AG04449 (cell line): ENCODE data around the gene NEK10.
A peak's percentile ranks its signal among the peaks of the same experiment; 100 is the strongest.

Source experiments
- CTCF ChIA-PET: fragments of 350-600 bp; formaldehyde crosslinking; extraction: SDS; loops from one replicate; lab custom pipeline; 2021; ENCODE audit warnings: antibody characterized with exemption; lab: Yijun Ruan, JAX
- POLR2A ChIA-PET: fragments of 400-600, 350-600 bp; formaldehyde crosslinking; extraction: SDS; loops from one replicate; lab custom pipeline; 2020; ENCODE audit warnings: antibody characterized with exemption, inconsistent platforms; lab: Yijun Ruan, JAX
- DNase-seq: peaks from one replicate; pipeline ENCODE4 v3.0.0-alpha.2; 2010; ENCODE audit warnings: low read depth, low spot score
- H3K4me3 ChIP-seq: 2 replicates; pipeline ENCODE4 v1.5.1; 2011; ENCODE audit warnings: low read depth, mild to moderate bottlenecking, control low read depth, low read length
- CTCF ChIP-seq: IDR thresholded peaks from one replicate; pipeline ENCODE4 v1.5.1; 2011; ENCODE audit warnings: mild to moderate bottlenecking, moderate library complexity, low read length, control low read depth, inconsistent platforms; ENCODE audit not compliant: insufficient read depth; ENCODE audit errors: missing control alignments

NEK10 gene

DNA sequence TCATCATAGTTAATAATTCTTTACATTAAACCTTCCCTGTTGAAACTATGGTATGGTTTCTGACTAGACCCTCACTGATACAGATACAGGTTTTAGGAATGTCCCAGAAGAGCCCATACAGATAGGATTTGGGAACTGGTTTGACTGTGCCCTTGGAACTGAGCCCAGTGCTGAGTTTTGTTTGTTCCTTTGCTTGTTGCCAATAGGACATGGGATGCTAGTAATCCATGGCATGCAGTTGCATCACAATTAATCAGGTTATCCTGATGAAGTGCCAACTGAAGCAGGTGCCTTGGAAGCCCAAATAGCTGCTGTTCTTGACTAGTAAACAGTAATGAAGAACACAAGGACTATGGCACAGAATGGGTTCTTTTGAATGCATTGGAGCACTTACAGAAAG, 230.6 kb downstream of the NEK10 start:
- ChIA-PET POLR2A (no interaction called here), CTCF (interaction anchor here (0.8 to 2.3 kb wide), 3 partner anchors 10 to 114 kb away, joined by 4 to 7 read pairs (median 6); no protein-coding TSS in a partner anchor)
- no peak for TF ChIP-seq CTCF
- H3K4me3 ChIP-seq, result no peak overlapping the region
- DNase-seq, result no peak

DNA sequence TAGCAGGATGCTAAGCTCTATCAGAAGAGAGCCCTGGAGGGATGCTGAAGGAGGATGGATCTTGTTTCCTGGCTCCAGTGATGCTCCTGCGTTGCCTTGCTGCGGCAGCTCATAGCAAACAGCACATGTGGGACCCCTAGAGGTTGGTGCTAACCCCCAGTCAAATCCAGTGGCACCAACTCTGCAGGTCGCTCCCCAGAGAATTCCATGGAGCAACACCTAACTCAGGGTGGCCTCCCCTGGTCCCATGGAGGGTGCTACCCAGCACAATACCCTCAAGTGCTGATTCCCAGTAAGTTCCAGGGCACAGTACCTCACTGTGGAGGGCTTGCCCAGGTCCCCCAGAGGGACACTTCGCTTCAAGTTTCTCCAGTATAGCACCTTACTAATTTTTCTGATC, 231.2 kb downstream of the NEK10 start:
- CTCF ChIA-PET, result interaction anchor here (2.3 to 11.0 kb wide), 2 partner anchors 10 to 117 kb away, joined by 7 to 248 read pairs; no protein-coding TSS in a partner anchor
- no peak for TF ChIP-seq CTCF
- no peak for DNase-seq
- POLR2A ChIA-PET, result no interaction called here
- H3K4me3 ChIP-seq, result no peak overlapping the region

- ChIA-PET POLR2A (no interaction called here), CTCF (interaction anchor here (0.7 to 11.0 kb wide), 46 partner anchors 9 to 1201 kb away, joined by 3 to 248 read pairs (median 4); no protein-coding TSS in a partner anchor)
- H3K4me3 ChIP-seq, result no peak overlapping the region
- TF ChIP-seq CTCF, result peak; percentile 78
- DNase-seq, result no peak
These were observed 234.9 kb downstream of the NEK10 start for GRCh38 chr3:27134171-27134796.

GRCh38 chr3:27133060-27133459, 236.1 kb downstream of the NEK10 start:
- DNase-seq, result no peak
- no peak overlapping the region for H3K4me3 ChIP-seq
- POLR2A ChIA-PET, result no interaction called here
- CTCF ChIA-PET, result interaction anchor here (1.0 to 11.0 kb wide), 11 partner anchors 9 to 157 kb away, joined by 3 to 248 read pairs (median 4); no protein-coding TSS in a partner anchor
- no peak for TF ChIP-seq CTCF

DNA sequence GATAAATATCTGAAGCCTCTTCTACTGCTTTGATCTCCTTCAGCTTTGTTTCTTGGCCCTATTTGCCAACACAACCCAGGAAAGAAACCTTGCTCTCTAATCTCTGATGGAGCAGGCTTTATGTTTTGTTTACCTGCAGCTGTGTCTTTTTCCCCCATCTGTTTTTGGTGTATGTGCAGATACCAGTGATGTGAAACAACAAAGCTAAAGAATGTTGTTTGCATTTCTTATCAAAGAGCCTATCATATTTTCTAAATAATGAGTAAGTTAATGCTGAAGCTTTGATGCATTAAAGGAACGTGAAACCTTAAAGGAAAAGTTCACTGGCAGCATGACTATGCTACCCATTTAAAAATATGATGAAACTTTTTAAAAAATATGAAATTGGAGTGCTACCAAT, 238.4 kb downstream of the NEK10 start:
- H3K4me3 ChIP-seq, result no peak overlapping the region
- DNase-seq, result no peak
- ChIA-PET POLR2A (no interaction called here), CTCF (interaction anchor here (1.1 to 11.0 kb wide), 6 partner anchors 8 to 149 kb away, joined by 3 to 248 read pairs (median 6); no protein-coding TSS in a partner anchor)
- TF ChIP-seq CTCF, result no peak

DNA sequence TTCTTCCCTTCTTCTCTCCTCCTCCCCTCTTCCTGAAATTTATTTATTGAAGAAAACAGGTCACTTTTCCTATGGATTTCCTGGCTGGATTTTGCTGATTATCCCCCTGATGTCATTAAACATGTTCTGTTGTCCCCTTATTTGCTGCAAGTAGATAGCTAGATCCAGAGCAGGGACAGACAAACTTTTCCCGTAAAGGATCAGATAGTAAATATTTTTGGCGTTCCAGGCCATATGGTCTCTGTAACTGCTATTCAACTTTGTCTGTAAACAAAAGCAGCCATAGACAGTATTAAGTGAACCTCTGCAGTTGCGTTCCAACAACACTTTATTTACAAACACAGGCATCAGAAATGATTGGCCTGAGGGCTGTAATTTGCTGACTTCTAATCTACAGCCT, 241.3 kb downstream of the NEK10 start:
- no peak for TF ChIP-seq CTCF
- no peak overlapping the region for H3K4me3 ChIP-seq
- ChIA-PET POLR2A (no interaction called here), CTCF (interaction anchor here (1.3 to 11.0 kb wide), 2 partner anchors 10 to 127 kb away, joined by 7 to 248 read pairs; no protein-coding TSS in a partner anchor)
- DNase-seq, result no peak
